ENCODE results near the gene MYRIP. TPM values are rescaled to one million over a fixed set of nuclear protein-coding genes. Genes with fewer than 3 reads are reported as not detected.
"Not testable (repeated sequence)": the region's sequence is repeated elsewhere in the genome, so short reads cannot be mapped to it uniquely, and the experiment has no call there.

The MYRIP gene
- total and polyA plus RNA-seq, 5 donors, result 2.4 to 12.1 (median 6.9) TPM

GRCh38 chr3:39806820-39807219 is 2.6 kb upstream of the MYRIP start:
- ATAC-seq, result no peak
- H3K9me3 ChIP-seq (ENCODE audit: control insufficient read depth, low read length), result no peaks in the 10 kb centered on the region
- no peaks in the 10 kb centered on the region for H3K27me3 ChIP-seq (ENCODE audit: control insufficient read depth, insufficient read depth)
- no peak for DNase-seq
- H3K27ac ChIP-seq (ENCODE audit: low read length), result no peak overlapping the region
- H3K4me1 ChIP-seq (ENCODE audit: control insufficient read depth, insufficient read depth, low read length), result no peaks in the 10 kb centered on the region
- no peak overlapping the region for H3K4me3 ChIP-seq (ENCODE audit: low read length)
- 78% methylated on average over 1 of the region's 1 CpG for WGBS
- intact Hi-C loops (cut with DNase I), result no loop called here

GRCh38 chr3:39808467-39809180 is 785 bp upstream of the MYRIP start:
- DNase-seq, result peak; percentile 25 to 64 (median 49)
- H3K27me3 ChIP-seq (ENCODE audit: control insufficient read depth, insufficient read depth), result no peaks in the 10 kb centered on the region
- H3K27ac ChIP-seq (ENCODE audit: low read length), result no peak overlapping the region

GRCh38 chr3:39809995-39810595 is 686 bp downstream of the MYRIP start:
- no peaks in the 10 kb centered on the region for H3K4me1 ChIP-seq (ENCODE audit: control insufficient read depth, insufficient read depth, low read length)
- no peaks in the 10 kb centered on the region for H3K27me3 ChIP-seq (ENCODE audit: control insufficient read depth, insufficient read depth)
- DNase-seq, result peak; percentile 18 to 49 (median 44)
- 1% methylated on average over 48 of the region's 48 CpGs for WGBS
- no peak overlapping the region for H3K27ac ChIP-seq (ENCODE audit: low read length)
- no peaks in the 10 kb centered on the region for H3K9me3 ChIP-seq (ENCODE audit: control insufficient read depth, low read length)
- intact Hi-C loops (cut with DNase I), result loop anchor here in 2 of 4 donors (5.0 to 10.0 kb wide), 2 partner anchors 365 to 367 kb away; no protein-coding TSS in a partner anchor
- H3K4me3 ChIP-seq (ENCODE audit: low read length), result peak overlapping the region; percentile 62
- ATAC-seq, result peak; percentile 8 to 29

More at GRCh38 chr3:39808467-39809180, 785 bp upstream of the MYRIP start:
- WGBS, result 7% methylated on average over 26 of the region's 26 CpGs
- Histone ChIP-seq H3K4me1 (ENCODE audit: control insufficient read depth, insufficient read depth, low read length) (no peaks in the 10 kb centered on the region), H3K9me3 (ENCODE audit: control insufficient read depth, low read length) (no peaks in the 10 kb centered on the region), H3K4me3 (ENCODE audit: low read length) (peak overlapping the region; percentile 62)
- intact Hi-C loops (cut with DNase I), result no loop called here
- peak; percentile 34 to 39 for ATAC-seq

GRCh38 chr3:39810647-39811161 is 1.3 kb downstream of the MYRIP start:
- intact Hi-C loops (cut with DNase I), result loop anchor here in 2 of 4 donors (5.0 to 10.0 kb wide), 2 partner anchors 364 to 367 kb away; no protein-coding TSS in a partner anchor
- Histone ChIP-seq H3K27me3 (ENCODE audit: control insufficient read depth, insufficient read depth) (no peaks in the 10 kb centered on the region), H3K4me3 (ENCODE audit: low read length) (peak overlapping the region; percentile 62), H3K4me1 (ENCODE audit: control insufficient read depth, insufficient read depth, low read length) (no peaks in the 10 kb centered on the region), H3K9me3 (ENCODE audit: control insufficient read depth, low read length) (no peaks in the 10 kb centered on the region), H3K27ac (ENCODE audit: low read length) (no peak overlapping the region)
- 23% methylated on average over 16 of the region's 16 CpGs for WGBS
- ATAC-seq, result peak in 1 of 2 donors; percentile 8
- no peak for DNase-seq

GRCh38 chr3:39811561-39811960 is 2.2 kb downstream of the MYRIP start:
- no peaks in the 10 kb centered on the region for H3K27me3 ChIP-seq (ENCODE audit: control insufficient read depth, insufficient read depth)
- 66% methylated on average over 9 of the region's 9 CpGs for WGBS
- no peak overlapping the region for H3K27ac ChIP-seq (ENCODE audit: low read length)
- H3K4me3 ChIP-seq (ENCODE audit: low read length), result no peak overlapping the region
- no peak for DNase-seq
- ATAC-seq, result peak in 1 of 2 donors; percentile 15
- H3K9me3 ChIP-seq (ENCODE audit: control insufficient read depth, low read length), result no peaks in the 10 kb centered on the region
- H3K4me1 ChIP-seq (ENCODE audit: control insufficient read depth, insufficient read depth, low read length), result no peaks in the 10 kb centered on the region
- intact Hi-C loops (cut with DNase I), result loop anchor here in 2 of 4 donors (5.0 to 10.0 kb wide), 2 partner anchors 363 to 366 kb away; no protein-coding TSS in a partner anchor

GRCh38 chr3:39812537-39812936 is 3.1 kb downstream of the MYRIP start:
- Histone ChIP-seq H3K4me3 (ENCODE audit: low read length) (no peak overlapping the region), H3K9me3 (ENCODE audit: control insufficient read depth, low read length) (no peaks in the 10 kb centered on the region), H3K27ac (ENCODE audit: low read length) (no peak overlapping the region), H3K27me3 (ENCODE audit: control insufficient read depth, insufficient read depth) (no peaks in the 10 kb centered on the region), H3K4me1 (ENCODE audit: control insufficient read depth, insufficient read depth, low read length) (no peaks in the 10 kb centered on the region)
- no peak for ATAC-seq
- intact Hi-C loops (cut with DNase I), result loop anchor here in 2 of 4 donors (5.0 to 10.0 kb wide), 2 partner anchors 362 to 365 kb away; no protein-coding TSS in a partner anchor
- DNase-seq, result peak in 2 of 3 donors; percentile 14 to 58
- WGBS, result 67% methylated on average over 2 of the region's 2 CpGs

GRCh38 chr3:39814007-39814406 is 4.6 kb downstream of the MYRIP start:
- ATAC-seq, result peak in 1 of 2 donors; percentile 33
- H3K4me1 ChIP-seq (ENCODE audit: control insufficient read depth, insufficient read depth, low read length), result no peaks in the 10 kb centered on the region
- H3K27ac ChIP-seq (ENCODE audit: low read length), result no peak overlapping the region
- DNase-seq, result no peak
- H3K4me3 ChIP-seq (ENCODE audit: low read length), result no peak overlapping the region
- H3K9me3 ChIP-seq (ENCODE audit: control insufficient read depth, low read length), result no peaks in the 10 kb centered on the region
- intact Hi-C loops (cut with DNase I), result loop anchor here in 2 of 4 donors (5.0 to 10.0 kb wide), 2 partner anchors 361 to 363 kb away; no protein-coding TSS in a partner anchor
- no peaks in the 10 kb centered on the region for H3K27me3 ChIP-seq (ENCODE audit: control insufficient read depth, insufficient read depth)

- no peaks in the 10 kb centered on the region for H3K27me3 ChIP-seq (ENCODE audit: control insufficient read depth, insufficient read depth)
- ATAC-seq, result no peak
- WGBS, result 29% methylated on average over 3 of the region's 3 CpGs
- no peak overlapping the region for H3K27ac ChIP-seq (ENCODE audit: low read length)
- intact Hi-C loops (cut with DNase I), result loop anchor here in 1 of 4 donors (10.0 kb wide), 1 partner anchor 355 kb away; no protein-coding TSS in a partner anchor
- H3K9me3 ChIP-seq (ENCODE audit: control insufficient read depth, low read length), result no peaks in the 10 kb centered on the region
- DNase-seq, result no peak
- H3K4me3 ChIP-seq (ENCODE audit: low read length), result no peak overlapping the region
- H3K4me1 ChIP-seq (ENCODE audit: control insufficient read depth, insufficient read depth, low read length), result no peaks in the 10 kb centered on the region
These were observed 10.5 kb downstream of the MYRIP start for GRCh38 chr3:39819899-39820298.

- DNase-seq; H3K4me3 ChIP-seq (ENCODE audit: low read length); H3K4me1 ChIP-seq (ENCODE audit: control insufficient read depth, insufficient read depth, low read length); H3K9me3 ChIP-seq (ENCODE audit: control insufficient read depth, low read length); ATAC-seq; intact Hi-C loops (cut with DNase I); H3K27me3 ChIP-seq (ENCODE audit: control insufficient read depth, insufficient read depth); H3K27ac ChIP-seq (ENCODE audit: low read length): not testable (repeated sequence)
- WGBS, result 90% methylated on average over 4 of the region's 4 CpGs
These were observed 24.4 kb downstream of the MYRIP start for GRCh38 chr3:39833764-39834163.

GRCh38 chr3:39839484-39839883 is 30.1 kb downstream of the MYRIP start:
- Histone ChIP-seq H3K27ac (ENCODE audit: low read length) (no peak overlapping the region), H3K27me3 (ENCODE audit: control insufficient read depth, insufficient read depth) (no peaks in the 10 kb centered on the region), H3K4me3 (ENCODE audit: low read length) (no peak overlapping the region), H3K4me1 (ENCODE audit: control insufficient read depth, insufficient read depth, low read length) (no peaks in the 10 kb centered on the region), H3K9me3 (ENCODE audit: control insufficient read depth, low read length) (no peaks in the 10 kb centered on the region)
- ATAC-seq (no peak), DNase-seq (no peak)
- 86% methylated on average over 7 of the region's 7 CpGs for WGBS
- intact Hi-C loops (cut with DNase I), result no loop called here

- WGBS, result 66% methylated on average over 1 of the region's 1 CpG
- Histone ChIP-seq H3K4me1 (ENCODE audit: control insufficient read depth, insufficient read depth, low read length) (no peaks in the 10 kb centered on the region), H3K27me3 (ENCODE audit: control insufficient read depth, insufficient read depth) (no peaks in the 10 kb centered on the region), H3K27ac (ENCODE audit: low read length) (no peak overlapping the region), H3K9me3 (ENCODE audit: control insufficient read depth, low read length) (no peaks in the 10 kb centered on the region), H3K4me3 (ENCODE audit: low read length) (no peak overlapping the region)
- DNase-seq, result no peak
- no peak for ATAC-seq
- intact Hi-C loops (cut with DNase I), result no loop called here
These were observed 34.0 kb downstream of the MYRIP start for GRCh38 chr3:39843440-39843839.

All from right cardiac atrium (tissue), 5 donors.